Fibroblast of skin of right biceps (primary cell): Measurements from ENCODE around the gene SCN1A.
"Not testable (repeated sequence)": the region's sequence is repeated elsewhere in the genome, so short reads cannot be mapped to it uniquely, and the experiment has no call there.

Source experiments
- DNase-seq: peaks from one replicate; pipeline ENCODE4 v3.0.0-alpha.2; 2013

The SCN1A gene

GRCh38 chr2:166127217-166128155, at the start of gene SCN1A:
SCN1A (minus strand) TSS chr2:166128020; CDS start chr2:166073621, 54,399 bp downstream.
- peak; percentile 18 for DNase-seq

GRCh38 chr2:166173263-166173662, 45.4 kb upstream of the SCN1A start:
- no peak for DNase-seq

DNA sequence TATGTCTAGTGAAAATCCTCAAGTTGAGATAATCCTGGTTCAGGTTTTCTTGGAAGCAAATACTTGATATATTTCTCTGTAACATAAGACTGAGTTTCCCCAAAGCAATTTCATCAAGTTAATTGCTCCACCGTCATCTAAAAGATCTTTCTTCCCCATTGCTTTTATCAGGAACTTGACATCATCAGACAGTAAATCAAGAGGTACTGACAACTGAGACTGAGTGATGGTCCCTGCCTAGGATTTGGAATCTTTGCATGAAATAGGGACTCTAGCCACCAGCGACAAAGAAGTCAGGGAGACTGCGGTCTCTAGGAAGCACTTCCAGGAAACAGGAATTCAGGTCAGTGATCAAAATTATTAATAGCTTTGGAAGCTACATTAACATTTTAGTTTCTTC, 43.4 kb upstream of the SCN1A start:
- no peak for DNase-seq

DNA sequence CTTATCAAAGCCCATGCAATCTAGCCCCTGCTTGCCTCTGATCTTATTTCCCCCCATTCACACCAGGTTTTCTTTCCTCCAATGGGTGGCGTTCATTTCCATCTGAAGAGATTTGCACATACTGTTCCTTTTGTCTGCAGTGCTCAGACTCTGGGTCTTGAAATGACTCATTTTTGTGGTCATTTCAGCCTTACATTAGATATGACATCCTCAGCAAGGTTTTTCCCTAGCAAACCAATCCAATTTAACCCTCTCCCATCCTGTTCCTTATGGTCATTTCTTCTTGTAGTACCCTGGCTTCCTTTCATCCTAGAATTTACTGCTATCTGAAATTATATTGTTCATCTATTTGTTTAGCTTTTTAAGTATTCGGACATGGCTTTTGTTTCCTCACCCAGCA, 42.5 kb upstream of the SCN1A start:
- DNase-seq, result peak; percentile 21

DNA sequence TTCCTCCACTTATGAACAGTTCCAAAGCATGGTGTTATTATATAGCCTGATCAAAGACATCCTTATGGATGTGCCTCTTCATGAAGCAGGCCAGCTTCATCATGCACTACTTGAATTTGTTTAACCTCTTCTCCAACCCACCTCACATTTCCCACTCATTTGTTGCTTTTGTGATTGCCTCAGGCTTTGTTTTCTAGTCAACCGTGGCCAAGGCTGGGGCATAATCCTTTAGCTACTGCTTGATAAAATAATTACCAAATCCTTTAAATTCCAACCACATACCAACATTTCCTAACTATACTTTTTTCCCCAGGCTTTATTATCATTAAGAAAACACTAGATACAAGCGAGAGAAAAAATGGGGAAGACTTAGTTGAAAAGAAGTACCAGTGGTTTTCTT, 39.6 kb upstream of the SCN1A start:
- DNase-seq, result no peak

DNA sequence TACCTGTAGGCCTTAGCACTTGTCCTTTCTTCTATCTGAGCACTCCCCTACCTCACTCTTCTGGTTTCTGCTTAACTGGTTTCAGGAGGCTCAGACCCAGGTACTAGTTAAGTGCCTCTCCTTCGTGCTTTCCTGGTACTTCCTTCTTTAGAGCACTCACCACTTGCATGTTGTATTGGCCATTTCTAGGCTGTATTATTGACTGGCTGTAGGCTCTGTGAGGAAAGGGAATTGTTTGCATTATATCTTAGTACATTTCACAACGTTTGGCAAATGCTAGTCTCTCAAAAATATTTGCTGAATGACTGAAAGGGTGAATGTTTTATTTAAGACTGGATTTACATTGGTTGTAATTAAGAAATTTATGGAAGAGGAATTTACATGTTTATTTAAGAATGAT, 36.0 kb upstream of the SCN1A start:
- no peak for DNase-seq

DNA sequence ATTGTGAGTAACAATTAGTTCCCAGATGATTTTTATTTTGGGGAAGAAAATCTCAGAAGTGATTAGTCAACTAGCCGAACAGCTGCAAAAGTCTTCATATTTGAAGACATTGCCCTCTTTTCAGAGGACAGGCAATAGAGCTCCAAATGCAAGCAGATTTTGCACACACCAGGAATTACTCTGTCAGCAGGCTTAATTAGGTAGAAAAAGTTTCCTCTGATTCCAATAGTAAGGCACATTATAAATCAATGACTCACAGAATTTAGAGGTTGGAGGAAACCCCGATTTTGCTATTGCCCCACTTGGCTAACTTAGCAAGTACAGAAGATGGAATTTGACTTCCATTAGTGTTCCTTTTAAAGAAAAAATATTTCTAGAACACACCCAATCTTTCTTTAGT, 30.7 kb upstream of the SCN1A start:
- peak; percentile 9 for DNase-seq

GRCh38 chr2:166157578-166157977, 29.8 kb upstream of the SCN1A start:
- no peak for DNase-seq

DNA sequence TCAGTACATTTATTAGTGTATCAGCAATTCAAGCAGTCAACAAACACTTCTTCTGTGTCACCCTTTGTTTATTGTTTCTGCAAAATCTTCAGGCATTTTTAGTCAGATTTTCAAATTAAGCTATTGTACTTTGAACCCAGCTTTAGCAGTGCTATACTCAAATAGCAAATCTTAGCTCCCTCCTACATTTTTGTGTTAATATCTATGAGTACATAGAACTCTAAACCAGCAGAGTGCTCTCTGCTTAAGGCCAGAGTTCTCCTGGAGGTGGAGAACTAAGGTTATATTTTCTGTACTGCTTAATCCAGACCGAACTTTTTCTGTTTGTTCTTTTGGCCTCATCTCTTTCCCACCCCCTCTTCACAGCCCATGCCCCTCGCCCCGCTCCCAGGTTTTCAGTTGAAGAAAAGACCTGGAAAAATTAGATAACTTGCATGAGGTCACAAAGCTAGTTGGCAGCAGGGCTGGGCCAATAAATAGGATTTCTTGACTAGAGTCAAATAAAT, 29.2 kb upstream of the SCN1A start:
- no peak for DNase-seq

GRCh38 chr2:166155589-166155988, 27.8 kb upstream of the SCN1A start:
- no peak for DNase-seq

- no peak for DNase-seq
These were observed 27.0 kb upstream of the SCN1A start for GRCh38 chr2:166154685-166155338.

GRCh38 chr2:166152064-166152463, 24.2 kb upstream of the SCN1A start:
- no peak for DNase-seq

GRCh38 chr2:166148500-166149400, 20.9 kb upstream of the SCN1A start:
- DNase-seq, result no peak

DNA sequence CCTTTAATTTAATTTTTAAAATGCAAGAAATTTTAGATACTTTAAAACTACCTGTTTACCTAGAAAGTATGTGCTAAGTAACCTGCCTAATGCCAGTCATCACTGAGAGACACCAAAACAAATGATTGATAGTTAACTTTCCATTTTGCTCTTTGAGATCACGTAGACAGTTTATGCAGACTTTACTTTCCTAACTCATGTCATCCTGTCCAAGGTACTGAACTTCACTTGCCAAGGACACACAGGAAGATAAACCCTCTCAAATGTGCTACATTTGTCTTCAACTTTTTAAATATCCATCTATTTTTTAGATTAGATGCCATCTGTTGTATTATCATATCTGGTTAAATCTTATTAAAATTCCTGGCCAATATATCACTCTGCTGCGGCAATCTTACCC, 20.1 kb upstream of the SCN1A start:
- no peak for DNase-seq

GRCh38 chr2:166144071-166144470, 16.3 kb upstream of the SCN1A start:
- no peak for DNase-seq

DNA sequence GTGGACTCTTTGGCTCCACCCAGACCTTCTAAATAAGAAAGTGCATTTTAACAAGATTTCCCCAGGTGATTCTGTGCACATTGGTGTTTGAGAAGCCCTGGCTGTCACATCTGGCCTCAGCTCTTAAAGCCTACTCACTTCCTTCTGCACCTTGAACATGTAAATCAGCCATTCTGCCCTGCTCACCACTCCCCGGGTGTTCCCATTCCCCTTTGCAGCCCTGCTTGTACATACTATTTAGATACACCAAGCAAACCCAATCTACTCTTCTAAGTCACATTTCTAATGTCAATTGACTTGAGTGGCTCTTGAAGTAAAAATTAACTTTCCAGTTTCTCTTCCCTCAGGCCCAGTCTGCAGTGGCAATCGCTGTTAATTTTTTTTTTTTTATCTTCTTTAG, 13.1 kb upstream of the SCN1A start:
- no peak for DNase-seq

DNA sequence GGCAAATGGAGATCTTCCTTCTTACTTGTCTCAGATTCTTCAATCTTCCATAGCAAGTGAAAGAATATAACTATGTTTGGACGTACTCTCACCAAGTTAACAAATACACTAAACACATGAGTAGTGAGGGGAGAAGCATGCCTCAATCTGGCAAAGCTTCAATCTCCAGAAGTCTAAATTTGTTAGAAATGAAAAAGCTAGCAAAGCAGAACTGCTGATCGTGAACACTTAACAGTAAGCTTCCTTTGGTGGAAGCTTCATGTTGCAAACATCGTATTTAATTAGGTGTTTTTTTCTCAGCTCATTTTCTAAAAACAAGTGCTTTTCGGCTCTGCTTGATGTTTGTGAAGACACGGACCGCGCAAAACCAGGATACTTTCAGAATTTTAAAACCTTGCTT, 12.7 kb upstream of the SCN1A start:
- DNase-seq, result no peak

- DNase-seq, result not testable (repeated sequence)
These were observed 11.7 kb upstream of the SCN1A start for GRCh38 chr2:166139479-166139878.

DNA sequence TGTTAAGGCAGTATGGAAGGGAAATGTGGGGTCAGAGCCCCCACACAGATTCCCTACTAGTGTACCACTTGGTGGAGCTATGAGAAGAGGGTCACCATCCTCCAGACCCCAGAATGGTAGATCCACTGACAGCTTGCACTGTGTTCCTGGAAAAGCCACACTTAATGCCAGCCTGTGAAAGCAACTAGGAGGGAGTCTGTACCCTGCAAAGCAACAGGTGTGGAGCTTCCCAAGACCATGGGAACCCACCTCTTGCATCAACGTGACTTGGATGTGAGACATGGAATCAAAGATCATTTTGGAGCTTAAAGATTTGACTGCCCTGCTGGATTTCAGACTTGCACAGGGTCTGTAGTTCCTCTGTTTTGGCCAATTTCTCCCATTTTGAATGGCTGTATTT, 10.8 kb upstream of the SCN1A start:
- no peak for DNase-seq

DNA sequence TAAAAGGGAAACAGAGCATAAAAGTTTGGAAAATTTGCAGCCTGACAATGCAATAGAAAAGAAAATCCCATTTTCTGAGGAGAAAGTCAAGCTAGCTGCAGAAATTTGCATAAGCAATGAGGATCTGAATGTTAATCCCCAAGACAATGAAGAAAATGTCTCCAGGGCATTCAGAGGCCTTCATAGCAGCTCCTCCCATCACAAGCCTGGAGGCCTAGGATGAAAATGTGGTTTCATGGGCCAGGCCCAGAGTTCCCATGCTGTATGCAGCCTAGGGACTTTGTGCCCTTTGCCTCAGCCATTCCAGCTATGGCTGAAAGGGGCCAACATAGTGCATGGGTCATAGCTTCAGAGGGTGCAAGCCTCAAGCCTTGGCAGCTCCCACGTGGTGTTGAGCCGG, 10.3 kb upstream of the SCN1A start:
- no peak for DNase-seq

GRCh38 chr2:166137331-166137730, 9.5 kb upstream of the SCN1A start:
- DNase-seq, result no peak

DNA sequence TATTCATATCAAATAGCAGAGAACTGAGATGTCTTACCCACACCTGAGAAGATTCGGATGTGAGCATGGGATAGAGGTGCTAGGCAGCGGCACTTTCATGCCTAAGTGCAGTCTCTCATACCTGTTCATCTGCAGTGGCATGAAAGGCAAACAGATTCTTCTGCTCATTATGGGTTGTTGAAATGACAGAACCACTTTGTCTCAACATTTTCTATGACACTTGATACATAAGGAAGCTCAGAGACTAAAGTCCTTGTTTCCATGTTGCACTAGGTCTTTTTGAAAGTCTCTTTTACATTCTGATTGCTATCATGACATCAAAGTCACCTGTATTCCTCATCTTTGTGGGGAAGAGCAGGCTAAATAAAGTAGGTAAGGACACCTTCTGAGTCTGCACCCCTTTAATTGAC, 8.0 kb upstream of the SCN1A start:
- DNase-seq, result no peak
